GM12878 (cell line): Measurements from ENCODE around the gene GMPR2. TPM values are rescaled to one million over a fixed set of nuclear protein-coding genes. Genes with fewer than 3 reads are reported as not detected.
A peak's percentile ranks its signal among the peaks of the same experiment; 100 is the strongest.

Experiments used
- EED ChIP-seq: sonication (generic); IDR thresholded peaks from 2 replicates; pipeline ENCODE4 v1.6.1; 2016; ENCODE audit warnings: antibody characterized with exemption, low read depth
- EZH2 ChIP-seq: IDR thresholded peaks from 2 replicates; pipeline ENCODE4 v1.6.1; 2012; ENCODE audit warnings: low read depth, mild to moderate bottlenecking, control low read depth, inconsistent platforms, low read length, borderline replicate concordance; ENCODE audit not compliant: control insufficient read depth
- MLLT1 ChIP-seq: fragments of 450-650 bp; IDR thresholded peaks from 2 replicates; pipeline ENCODE4 v1.6.1; 2016; ENCODE audit warnings: mild to moderate bottlenecking
- MTA3 ChIP-seq: IDR thresholded peaks from 2 replicates; pipeline ENCODE4 v1.6.1; 2012; ENCODE audit warnings: low read length, inconsistent platforms, borderline replicate concordance
- MXI1 ChIP-seq: fragments of 150-350 bp; IDR thresholded peaks from 2 replicates; pipeline ENCODE4 v1.6.1; 2011; ENCODE audit warnings: low read depth, mild to moderate bottlenecking, inconsistent platforms, low read length, improper control_type of control experiment
- MYB ChIP-seq: fragments of 150-350 bp; IDR thresholded peaks from 2 replicates; pipeline ENCODE4 v1.6.1; 2014; ENCODE audit warnings: mild to moderate bottlenecking, low read depth, low read length, borderline replicate concordance
- MYC ChIP-seq: IDR thresholded peaks from 2 replicates; pipeline ENCODE4 v1.6.1; 2011; ENCODE audit warnings: mild to moderate bottlenecking, low read length, moderate library complexity, inconsistent platforms; ENCODE audit not compliant: insufficient read depth, insufficient replicate concordance, insufficient read length, severe bottlenecking
- POLR2AphosphoS5 ChIP-seq: IDR thresholded peaks from 2 replicates; pipeline ENCODE4 v1.6.1; 2011; ENCODE audit warnings: mild to moderate bottlenecking, low read length, inconsistent platforms
- RAD51 ChIP-seq: fragments of 450-650 bp; IDR thresholded peaks from 2 replicates; pipeline ENCODE4 v1.6.1; 2016; ENCODE audit warnings: moderate library complexity, mild to moderate bottlenecking, inconsistent platforms
- REST ChIP-seq: IDR thresholded peaks from 2 replicates; pipeline ENCODE4 v1.6.1; 2012; ENCODE audit warnings: mild to moderate bottlenecking, low read depth, low read length
- USF2 ChIP-seq: IDR thresholded peaks from 2 replicates; pipeline ENCODE4 v1.6.1; 2011; ENCODE audit warnings: low read depth, low read length, improper control_type of control experiment, borderline replicate concordance
- YY1 ChIP-seq: IDR thresholded peaks from 2 replicates; pipeline ENCODE4 v1.6.1; 2011; ENCODE audit warnings: low read depth, mild to moderate bottlenecking, low read length
- ZBTB4 ChIP-seq: fragments of 450-650 bp; formaldehyde crosslinking; IDR thresholded peaks from 2 replicates; pipeline ENCODE4 v1.4.0; 2022; ENCODE audit warnings: mild to moderate bottlenecking, moderate library complexity
- ZNF207 ChIP-seq: fragments of 450-650 bp; IDR thresholded peaks from 2 replicates; pipeline ENCODE4 v1.6.1; 2014; ENCODE audit warnings: antibody characterized with exemption, mild to moderate bottlenecking, borderline replicate concordance
- ZNF592 ChIP-seq: fragments of 450-650 bp; IDR thresholded peaks from 2 replicates; pipeline ENCODE4 v1.6.1; 2017; ENCODE audit warnings: mild to moderate bottlenecking, moderate library complexity
- polyA plus RNA-seq, 11 experiments: library from polyadenylated mRNA; depleted of rRNA in 4 of 11; unstranded in 6 of 11; stranded (reverse) in 5 of 11; fragments of >200 nt; fragmentation: Nextera tagmentation in 4 of 11; fragmentation: Illumina TruSeq in 1 of 11; extraction: Ambion mirVana in 4 of 11; extraction: Trizol in 1 of 11; gene quantifications; 1 replicate in 1 of 11; 2 replicates in 10 of 11; pipeline versions ENCODE4 v1.2.1 to v1.2.3, GENCODE V29; 2011 to 2016; ENCODE audit warnings: inconsistent platforms in 2 of 11, missing spikeins in 2 of 11, low read depth in 1 of 11
- total RNA-seq, 4 experiments: library from RNA; depleted of rRNA in 3 of 4; stranded (reverse); fragments of >200 nt in 3 of 4; fragmentation: Illumina TruSeq in 1 of 4; extraction: Trizol in 1 of 4; gene quantifications; 2 replicates each; pipeline versions ENCODE4 v1.2.1 to v1.2.3, GENCODE V29; 2013 to 2021

The GMPR2 gene
- total and polyA plus RNA-seq, 10 of the 15 experiments (the other 5 are each of a cell fraction or from before 2014, with no cell fraction given): 55.1 to 80.3 (median 61.5) TPM

GRCh38 chr14:24232121-24232644 lies 546 bp upstream of the GMPR2 start, which contains the start of gene NEDD8 (continued):
- TF ChIP-seq ZBTB4 (CRISPR knock-in tag) (no peak), MTA3 (no peak), EED (no peak), MLLT1 (no peak), MYB (no peak), REST (no peak), POLR2AphosphoS5 (no peak; the same call in 1 of the 2 replicates), YY1 (peak; percentile 69), MXI1 (no peak), RAD51 (no peak), EZH2 (no peak), MYC (no peak), USF2 (no peak), ZNF592 (no peak), ZNF207 (no peak)
